Type B pancreatic cell (in vitro differentiated cells): ENCODE measurements around the gene CCDC88B. TPM values are rescaled to one million over a fixed set of nuclear protein-coding genes. Genes with fewer than 3 reads are reported as not detected.

Source experiments
- DNase-seq: peaks from one replicate; pipeline ENCODE4 v3.0.0; 2021; ENCODE audit warnings: mixed read lengths; ENCODE audit not compliant: unreplicated experiment; ENCODE audit errors: extremely low spot score
- H3K27ac Mint-ChIP-seq: 2 replicates; pipeline ENCODE4 v1.8.0; 2021; ENCODE audit warnings: mild to moderate bottlenecking, mixed read lengths
- H3K27me3 Mint-ChIP-seq: 2 replicates; pipeline ENCODE4 v1.8.0; 2021; ENCODE audit warnings: mixed read lengths
- H3K36me3 Mint-ChIP-seq: 2 replicates; pipeline ENCODE4 v1.8.0; 2021; ENCODE audit warnings: mixed read lengths
- H3K4me1 Mint-ChIP-seq: one replicate; pipeline ENCODE4 v1.8.0; 2021; ENCODE audit warnings: mixed read lengths; ENCODE audit not compliant: unreplicated experiment
- H3K4me3 Mint-ChIP-seq: 2 replicates; pipeline ENCODE4 v1.8.0; 2021; ENCODE audit warnings: mild to moderate bottlenecking, mixed read lengths
- H3K9me3 Mint-ChIP-seq: 2 replicates; pipeline ENCODE4 v1.8.0; 2021; ENCODE audit warnings: mixed read lengths
- CTCF ChIP-seq: fragments of 200-600 bp; sonication (generic); conservative IDR thresholded peaks from 2 replicates; pipeline ENCODE4 v1.5.0; 2021; ENCODE audit warnings: antibody characterized with exemption, mild to moderate bottlenecking
- total RNA-seq: library from RNA; stranded (reverse); gene quantifications from 2 replicates; pipeline ENCODE4 v1.2.1, GENCODE V29; 2021; ENCODE audit warnings: low replicate concordance

CCDC88B gene
- total RNA-seq, 1 donor from 2014 or later = 2.8 TPM

GRCh38 chr11:64358907-64359711 is 19.1 kb downstream of the CCDC88B start, which contains the start of gene RPS6KA4:
Gene RPS6KA4 (plus strand): TSS chr11:64359162. CDS start chr11:64359236, 74 bp downstream.
- H3K27ac Mint-ChIP-seq = peak within 1 kb of the TSS; percentile 59
- TF ChIP-seq CTCF = no peak
- H3K4me3 Mint-ChIP-seq = peak within 1 kb of the TSS; percentile 91
- H3K9me3 Mint-ChIP-seq = no peaks in the 10 kb centered on the region
- H3K36me3 Mint-ChIP-seq = peaks cover 8% of the 10 kb centered on the region
- DNase-seq = no peak
- H3K4me1 Mint-ChIP-seq = peaks cover 16% of the 10 kb centered on the region
- no peaks in the 10 kb centered on the region for H3K27me3 Mint-ChIP-seq

DNA sequence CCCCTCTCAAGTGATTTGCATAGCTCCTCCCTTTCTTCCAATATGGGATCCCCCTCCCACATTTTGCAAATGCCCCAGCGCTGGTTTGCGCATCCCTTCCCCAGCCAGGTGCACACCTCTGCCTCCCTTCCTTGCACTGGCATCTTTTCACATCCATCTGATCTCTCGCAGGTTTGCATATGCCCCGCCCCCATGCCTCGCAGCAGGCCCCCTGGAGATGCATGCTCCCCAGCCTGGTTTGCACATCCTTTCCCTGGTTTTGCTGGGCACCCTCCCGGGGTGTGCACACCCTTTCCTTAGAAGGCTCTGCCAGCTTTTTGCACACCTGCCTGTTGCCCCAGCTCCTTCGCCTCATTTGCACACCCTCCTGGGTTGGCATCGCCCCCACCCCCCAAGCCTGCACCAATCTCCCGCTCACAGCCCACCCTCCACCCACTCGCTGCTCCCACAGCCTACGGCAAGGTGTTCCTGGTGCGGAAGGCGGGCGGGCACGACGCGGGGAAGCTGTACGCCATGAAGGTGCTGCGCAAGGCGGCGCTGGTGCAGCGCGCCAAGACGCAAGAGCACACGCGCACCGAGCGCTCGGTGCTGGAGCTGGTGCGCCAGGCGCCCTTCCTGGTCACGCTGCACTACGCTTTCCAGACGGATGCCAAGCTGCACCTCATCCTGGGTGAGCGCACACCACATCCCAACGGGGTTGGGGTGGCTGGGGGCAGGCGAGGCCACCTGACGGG is 19.9 kb downstream of the CCDC88B start:
- H3K4me1 Mint-ChIP-seq = peaks cover 16% of the 10 kb centered on the region
- H3K27ac Mint-ChIP-seq = peak overlapping the region; percentile 59
- no peaks in the 10 kb centered on the region for H3K27me3 Mint-ChIP-seq
- peak overlapping the region; percentile 91 for H3K4me3 Mint-ChIP-seq
- peaks cover 12% of the 10 kb centered on the region for H3K36me3 Mint-ChIP-seq
- no peak for TF ChIP-seq CTCF
- no peaks in the 10 kb centered on the region for H3K9me3 Mint-ChIP-seq
- DNase-seq = no peak

DNA sequence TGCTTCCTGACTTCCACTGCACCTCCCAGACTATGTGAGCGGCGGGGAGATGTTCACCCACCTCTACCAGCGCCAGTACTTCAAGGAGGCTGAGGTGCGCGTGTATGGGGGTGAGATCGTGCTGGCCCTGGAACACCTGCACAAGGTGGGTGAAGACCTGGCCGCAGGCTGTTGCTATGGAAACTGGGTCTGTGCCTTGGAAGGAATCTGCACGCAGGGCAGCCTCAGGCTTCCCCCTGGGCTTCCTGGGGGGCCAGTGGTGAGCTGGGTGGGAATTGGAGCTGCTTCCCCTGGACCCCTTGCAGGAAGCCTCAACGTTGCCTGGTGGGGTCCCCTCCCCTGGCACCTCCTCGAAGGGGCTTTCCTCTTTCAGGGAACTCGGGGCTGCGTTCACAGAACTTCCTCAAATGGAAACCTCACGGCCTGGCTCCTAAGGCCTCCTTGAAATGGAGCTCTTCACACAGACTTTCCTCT is 20.5 kb downstream of the CCDC88B start:
- DNase-seq = no peak
- Mint-ChIP-seq H3K27ac (peak overlapping the region; percentile 21), H3K27me3 (no peaks in the 10 kb centered on the region)

DNA sequence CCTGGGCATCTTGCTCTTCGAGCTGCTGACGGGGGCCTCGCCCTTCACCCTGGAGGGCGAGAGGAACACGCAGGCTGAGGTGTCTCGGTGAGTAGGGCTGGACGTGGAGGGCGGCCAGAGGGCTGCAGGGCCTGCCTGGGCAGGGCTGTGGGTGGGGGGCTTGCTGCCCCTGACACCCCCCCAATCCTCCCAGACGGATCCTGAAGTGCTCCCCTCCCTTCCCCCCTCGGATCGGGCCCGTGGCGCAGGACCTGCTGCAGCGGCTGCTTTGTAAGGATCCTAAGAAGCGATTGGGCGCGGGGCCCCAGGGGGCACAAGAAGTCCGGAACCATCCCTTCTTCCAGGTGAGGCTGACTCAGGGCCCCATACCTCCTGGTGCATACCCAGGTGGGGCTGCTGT is 21.7 kb downstream of the CCDC88B start:
- Mint-ChIP-seq H3K4me3 (peak overlapping the region; percentile 91), H3K9me3 (peaks cover 3% of the 10 kb centered on the region), H3K36me3 (peaks cover 16% of the 10 kb centered on the region), H3K4me1 (peaks cover 17% of the 10 kb centered on the region), H3K27me3 (no peaks in the 10 kb centered on the region), H3K27ac (no peak overlapping the region)
- no peak for DNase-seq
- TF ChIP-seq CTCF = no peak

More for the DNA sequence above, 20.5 kb downstream of the CCDC88B start:
- peaks cover 12% of the 10 kb centered on the region for H3K36me3 Mint-ChIP-seq
- TF ChIP-seq CTCF = no peak
- peak overlapping the region; percentile 91 for H3K4me3 Mint-ChIP-seq
- peaks cover 16% of the 10 kb centered on the region for H3K4me1 Mint-ChIP-seq
- no peaks in the 10 kb centered on the region for H3K9me3 Mint-ChIP-seq

GRCh38 chr11:64362339-64362738 is 22.3 kb downstream of the CCDC88B start:
- peaks cover 18% of the 10 kb centered on the region for H3K36me3 Mint-ChIP-seq
- peaks cover 6% of the 10 kb centered on the region for H3K9me3 Mint-ChIP-seq
- H3K4me1 Mint-ChIP-seq = peaks cover 17% of the 10 kb centered on the region
- no peak overlapping the region for H3K4me3 Mint-ChIP-seq
- no peak overlapping the region for H3K27ac Mint-ChIP-seq
- no peak for DNase-seq
- H3K27me3 Mint-ChIP-seq = no peaks in the 10 kb centered on the region
- TF ChIP-seq CTCF = no peak
